Suprapubic skin (tissue), 4 donors: ENCODE measurements around the gene ZP2. TPM values are rescaled to one million over a fixed set of nuclear protein-coding genes. Genes with fewer than 3 reads are reported as not detected.
"Not testable (repeated sequence)": the region's sequence is repeated elsewhere in the genome, so short reads cannot be mapped to it uniquely, and the experiment has no call there.

Experiments used
- DNase-seq, 2 donors: peaks; one replicate each; pipeline ENCODE4 v3.0.0-alpha.2; 2019; ENCODE audit warnings: low spot score in 2 of 2
- H3K27ac ChIP-seq: fragments of 200-600 bp; sonication (generic); one replicate; pipeline ENCODE4 v1.5.1; 2019
- H3K27me3 ChIP-seq: fragments of 200-600 bp; sonication (generic); one replicate; pipeline ENCODE4 v1.5.1; 2019
- H3K36me3 ChIP-seq: fragments of 200-600 bp; sonication (generic); one replicate; pipeline ENCODE4 v1.5.1; 2019
- H3K4me1 ChIP-seq: fragments of 200-600 bp; sonication (generic); one replicate; pipeline ENCODE4 v1.5.1; 2019
- H3K4me3 ChIP-seq: fragments of 200-600 bp; sonication (generic); one replicate; pipeline ENCODE4 v1.5.1; 2019; ENCODE audit warnings: mild to moderate bottlenecking
- H3K9me3 ChIP-seq: fragments of 200-600 bp; sonication (generic); one replicate; pipeline ENCODE4 v1.5.1; 2019
- CTCF ChIP-seq, 2 donors: fragments of 200-600 bp in 1 of 2; fragments of 450-650 bp in 1 of 2; sonication (generic) in 1 of 2; IDR thresholded peaks; one replicate each; pipeline ENCODE4 v1.5.1; 2016 to 2019; ENCODE audit warnings: antibody characterized with exemption in 2 of 2, mild to moderate bottlenecking in 1 of 2, moderate library complexity in 1 of 2
- EP300 ChIP-seq: sonication (generic); formaldehyde crosslinking; IDR thresholded peaks from one replicate; pipeline ENCODE4 v1.6.1; 2017; ENCODE audit warnings: antibody characterized with exemption
- POLR2A ChIP-seq, 2 donors: fragments of 450-650 bp; IDR thresholded peaks; one replicate each; pipeline ENCODE4 v1.6.1; 2017; ENCODE audit warnings: antibody characterized with exemption in 2 of 2, mild to moderate bottlenecking in 2 of 2, moderate library complexity in 2 of 2
- POLR2AphosphoS5 ChIP-seq, 3 donors: sonication (generic); formaldehyde crosslinking; IDR thresholded peaks; one replicate each; pipeline ENCODE4 v1.6.1; 2017; ENCODE audit warnings: antibody characterized with exemption in 3 of 3
- WGBS: methylation state at CpG from one replicate; pipeline ENCODE4 v1.1.5; 2018; 5-methylcytosine and 5-hydroxymethylcytosine counted together
- total RNA-seq, 4 donors: library from RNA; depleted of rRNA; stranded (reverse); fragments of >200 nt; gene quantifications; one replicate each; pipeline ENCODE4 v1.1.0, GENCODE V29; 2016

Gene ZP2
- total RNA-seq, 4 donors from 2014 or later, result not detected

GRCh38 chr16:21157632-21158031, 53.7 kb downstream of the ZP2 start:
- TF ChIP-seq CTCF (IDR thresholded peaks at IDR 0.05), result no peak
- TF ChIP-seq EP300, result no peak
- no peak for TF ChIP-seq POLR2A (IDR thresholded peaks at IDR 0.05)
- no peak for TF ChIP-seq POLR2AphosphoS5 (IDR thresholded peaks at IDR 0.05)
- Histone ChIP-seq H3K27me3 (no peaks in the 10 kb centered on the region), H3K4me3 (peak overlapping the region; percentile 86), H3K27ac (peak overlapping the region; percentile 95), H3K9me3 (no peaks in the 10 kb centered on the region), H3K36me3 (peaks cover 7% of the 10 kb centered on the region), H3K4me1 (peaks cover 46% of the 10 kb centered on the region)
- WGBS, result 49% methylated on average over 5 of the region's 5 CpGs
- peak in 1 of 2 donors; percentile 64 for DNase-seq

GRCh38 chr16:21156767-21157467, 54.5 kb downstream of the ZP2 start:
- Histone ChIP-seq H3K27me3 (no peaks in the 10 kb centered on the region), H3K27ac (no peak overlapping the region), H3K9me3 (no peaks in the 10 kb centered on the region), H3K4me3 (no peak overlapping the region), H3K36me3 (peaks cover 7% of the 10 kb centered on the region), H3K4me1 (peaks cover 39% of the 10 kb centered on the region)
- no peak for DNase-seq
- TF ChIP-seq POLR2A (IDR thresholded peaks at IDR 0.05), result no peak
- peak; percentile 1 to 53 for TF ChIP-seq CTCF (IDR thresholded peaks at IDR 0.05)
- no peak for TF ChIP-seq POLR2AphosphoS5 (IDR thresholded peaks at IDR 0.05)
- TF ChIP-seq EP300, result no peak
- 50% methylated on average over 6 of the region's 6 CpGs for WGBS

- not testable (repeated sequence) for H3K9me3 ChIP-seq, DNase-seq
- WGBS, result 62% methylated on average over 1 of the region's 1 CpG
Measured at GRCh38 chr16:21156011-21156410, 55.4 kb downstream of the ZP2 start.

GRCh38 chr16:21153124-21153729, 58.1 kb downstream of the ZP2 start:
- DNase-seq, H3K36me3 ChIP-seq, H3K27ac ChIP-seq, H3K4me3 ChIP-seq, H3K9me3 ChIP-seq, H3K27me3 ChIP-seq: not testable (repeated sequence)
- H3K4me1 ChIP-seq, result peaks cover 24% of the 10 kb centered on the region
- WGBS, result 86% methylated on average over 11 of the region's 11 CpGs

More at GRCh38 chr16:21156011-21156410, 55.4 kb downstream of the ZP2 start:
- H3K27me3 ChIP-seq, H3K4me3 ChIP-seq, H3K36me3 ChIP-seq, H3K27ac ChIP-seq: not testable (repeated sequence)
- H3K4me1 ChIP-seq, result peaks cover 32% of the 10 kb centered on the region

GRCh38 chr16:21152160-21153030, 59.0 kb downstream of the ZP2 start:
- WGBS, result 78% methylated on average over 6 of the region's 51 CpGs
- peaks cover 16% of the 10 kb centered on the region for H3K4me1 ChIP-seq
- DNase-seq, H3K9me3 ChIP-seq, H3K36me3 ChIP-seq, H3K4me3 ChIP-seq, H3K27me3 ChIP-seq, H3K27ac ChIP-seq: not testable (repeated sequence)

GRCh38 chr16:21150375-21151001, 60.9 kb downstream of the ZP2 start, which contains the start of gene DNAH3:
DNAH3 (minus strand) TSS chr16:21150846; CDS start chr16:21150319, 527 bp downstream.
- 31% methylated on average over 7 of the region's 8 CpGs for WGBS
- Histone ChIP-seq H3K4me1 (peaks cover 11% of the 10 kb centered on the region), H3K27ac (no peak within 1 kb of the TSS), H3K36me3 (no peaks in the 10 kb centered on the region), H3K4me3 (no peak within 1 kb of the TSS), H3K9me3 (no peaks in the 10 kb centered on the region), H3K27me3 (no peaks in the 10 kb centered on the region)
- DNase-seq, result no peak
- TF ChIP-seq CTCF (IDR thresholded peaks at IDR 0.05) (no peak), POLR2A (IDR thresholded peaks at IDR 0.05) (no peak), EP300 (no peak), POLR2AphosphoS5 (IDR thresholded peaks at IDR 0.05) (no peak)

Other genes with a start within 250 kb of the ZP2 start
- 1 to 10 TPM; 1.0 to 4.0 (median 1.6) TPM for gene DNAH3, start 60.7 kb downstream of the ZP2 start, total RNA-seq
- gene LDAF1, start 52.9 kb downstream of the ZP2 start, total RNA-seq, result 100 to 1,000 TPM in 3 of 4 donors, 10 to 100 TPM in 1; 96.2 to 211 (median 200) TPM
- gene ANKS4B, start 22.1 kb upstream of the ZP2 start, total RNA-seq, result not detected
- 10 to 100 TPM in 1 of 4 donors, 1 to 10 TPM in 2, under 1 TPM in 1; 0.91 to 13.2 (median 5.5) TPM for gene CRYM, start 66.7 kb upstream of the ZP2 start, total RNA-seq